Omental fat pad (tissue), 4 donors: ENCODE results near the gene CACNG6. TPM values are rescaled to one million over a fixed set of nuclear protein-coding genes. Genes with fewer than 3 reads are reported as not detected.
"Not testable (repeated sequence)": the region's sequence is repeated elsewhere in the genome, so short reads cannot be mapped to it uniquely, and the experiment has no call there.

Experiments used
- ATAC-seq: fragments of 150-250 bp; one replicate; pipeline ENCODE4 v1.9.1; 2016; ENCODE audit warnings: mild to moderate bottlenecking, moderate library complexity; ENCODE audit not compliant: low FRiP score
- DNase-seq: peaks from one replicate; pipeline ENCODE4 v3.0.0-alpha.2; 2019; ENCODE audit warnings: low spot score
- total RNA-seq, 4 donors: library from RNA; depleted of rRNA; stranded (reverse); fragments of >200 nt; gene quantifications; one replicate each; pipeline ENCODE4 v1.1.0, GENCODE V29; 2016
- TF ChIP-seq, protein P1 (sequence below), 3 donors: fragments of 450-650 bp; IDR thresholded peaks; one replicate each; pipeline ENCODE4 v1.5.1; 2016 to 2017; ENCODE audit warnings: antibody characterized with exemption in 3 of 3, mild to moderate bottlenecking in 3 of 3, moderate library complexity in 2 of 3

CACNG6 gene
- total RNA-seq, 4 donors from 2014 or later = not detected

DNA sequence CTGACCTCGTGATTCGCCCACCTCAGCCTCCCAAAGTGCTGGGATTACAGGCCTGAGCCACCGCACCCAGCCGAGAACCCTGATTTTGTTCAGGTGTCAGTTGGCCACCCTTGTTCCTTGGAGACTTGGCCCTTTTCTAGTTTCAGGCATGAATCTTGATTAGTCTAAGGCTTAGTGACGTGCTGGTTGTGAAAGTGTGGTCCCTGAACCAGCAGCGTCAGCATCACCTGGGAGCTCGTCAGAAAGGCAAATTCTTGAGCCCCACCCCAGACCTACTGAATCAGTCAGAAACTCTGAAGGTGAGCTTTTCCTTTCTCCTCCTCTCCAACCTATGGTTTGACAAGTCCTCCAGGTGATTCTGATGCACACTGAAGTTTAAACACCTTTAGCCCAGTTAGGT lies 35.2 kb downstream of the CACNG6 start:
- TF ChIP-seq, protein P1, sequence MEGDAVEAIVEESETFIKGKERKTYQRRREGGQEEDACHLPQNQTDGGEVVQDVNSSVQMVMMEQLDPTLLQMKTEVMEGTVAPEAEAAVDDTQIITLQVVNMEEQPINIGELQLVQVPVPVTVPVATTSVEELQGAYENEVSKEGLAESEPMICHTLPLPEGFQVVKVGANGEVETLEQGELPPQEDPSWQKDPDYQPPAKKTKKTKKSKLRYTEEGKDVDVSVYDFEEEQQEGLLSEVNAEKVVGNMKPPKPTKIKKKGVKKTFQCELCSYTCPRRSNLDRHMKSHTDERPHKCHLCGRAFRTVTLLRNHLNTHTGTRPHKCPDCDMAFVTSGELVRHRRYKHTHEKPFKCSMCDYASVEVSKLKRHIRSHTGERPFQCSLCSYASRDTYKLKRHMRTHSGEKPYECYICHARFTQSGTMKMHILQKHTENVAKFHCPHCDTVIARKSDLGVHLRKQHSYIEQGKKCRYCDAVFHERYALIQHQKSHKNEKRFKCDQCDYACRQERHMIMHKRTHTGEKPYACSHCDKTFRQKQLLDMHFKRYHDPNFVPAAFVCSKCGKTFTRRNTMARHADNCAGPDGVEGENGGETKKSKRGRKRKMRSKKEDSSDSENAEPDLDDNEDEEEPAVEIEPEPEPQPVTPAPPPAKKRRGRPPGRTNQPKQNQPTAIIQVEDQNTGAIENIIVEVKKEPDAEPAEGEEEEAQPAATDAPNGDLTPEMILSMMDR (IDR thresholded peaks at IDR 0.05) = no peak
- DNase-seq (no peak), ATAC-seq (no peak)

DNA sequence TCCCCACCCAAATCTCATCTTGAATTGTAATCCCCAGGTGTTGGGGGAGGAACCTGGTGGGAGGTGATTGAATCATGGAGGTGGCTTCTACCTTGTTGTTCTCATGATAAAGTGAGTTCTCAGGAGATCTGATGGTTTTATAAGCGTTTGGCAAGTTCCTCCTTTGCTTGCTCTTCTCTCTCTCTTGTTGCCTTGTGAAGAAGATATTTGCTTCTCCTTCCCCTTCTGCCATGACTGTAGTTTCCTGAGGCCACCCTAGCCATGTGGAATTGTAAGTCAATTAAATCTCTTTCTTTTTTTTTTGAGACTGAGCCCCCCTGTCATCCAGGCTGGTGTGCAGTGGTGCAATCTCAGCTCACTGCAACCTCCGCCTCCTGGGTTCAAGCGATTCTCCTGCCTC lies 37.9 kb downstream of the CACNG6 start:
- no peak for DNase-seq
- TF ChIP-seq, protein P1 (IDR thresholded peaks at IDR 0.05) = no peak
- no peak for ATAC-seq

DNA sequence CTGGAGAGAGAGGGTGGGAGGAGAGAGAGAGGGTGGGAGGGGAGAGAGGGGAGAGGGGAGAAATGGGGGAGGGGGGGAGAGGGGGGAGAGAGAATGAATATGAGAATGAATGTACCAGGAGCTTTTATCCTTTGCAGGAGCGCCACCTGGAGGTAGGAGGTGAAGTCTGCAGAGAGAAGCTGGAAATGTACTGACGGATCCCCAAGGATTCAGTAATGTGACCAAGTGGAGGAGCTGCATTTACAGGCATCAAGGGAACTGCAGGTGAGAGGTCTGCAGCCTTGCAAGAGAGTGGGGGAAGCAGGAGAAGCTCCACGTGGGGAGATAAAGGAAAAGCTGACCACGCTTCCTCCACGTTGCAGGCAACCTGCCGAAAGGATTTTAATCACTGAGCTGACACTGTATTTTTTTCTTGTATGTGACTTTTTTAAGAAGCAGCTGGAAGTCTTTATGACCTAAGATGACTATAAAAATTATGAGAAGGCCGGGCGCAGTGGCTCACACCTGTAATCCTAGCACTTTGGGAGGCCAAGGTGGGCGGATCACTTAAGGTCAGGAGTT lies 38.6 kb downstream of the CACNG6 start:
- ATAC-seq (no peak), DNase-seq (peak; percentile 30)
- TF ChIP-seq, protein P1 (IDR thresholded peaks at IDR 0.05) = no peak

DNA sequence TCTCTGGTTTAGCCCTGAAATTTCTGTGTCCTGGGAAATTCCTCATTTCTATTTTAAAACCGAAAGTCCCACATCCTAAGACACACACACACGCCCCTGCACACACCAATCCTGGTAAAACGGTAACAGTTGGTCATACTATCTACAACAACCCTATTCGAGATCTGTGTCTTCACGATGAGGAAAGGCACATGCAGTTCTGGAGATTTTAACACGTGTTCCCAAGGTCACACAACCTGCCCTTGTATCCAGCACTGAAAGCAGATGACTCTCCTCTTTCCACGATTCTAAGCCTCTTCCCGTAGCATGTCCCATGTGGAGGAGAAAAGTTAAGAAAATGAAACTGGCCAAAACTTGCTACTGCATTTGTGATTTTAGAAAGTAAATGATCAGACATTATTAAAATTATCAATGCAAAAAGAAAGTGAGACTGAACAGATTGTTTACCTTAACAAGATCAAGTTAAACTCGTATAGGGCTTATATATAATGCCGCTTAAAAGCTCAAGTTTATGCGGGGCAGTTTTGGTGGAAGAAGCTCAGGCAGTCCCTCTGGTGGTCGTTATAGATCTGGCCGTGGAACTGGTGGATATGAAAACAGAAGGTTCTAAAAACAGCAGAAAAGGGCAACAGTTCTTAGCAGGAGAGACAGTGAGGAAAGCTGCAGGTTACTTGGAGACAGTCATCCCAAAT lies 39.6 kb downstream of the CACNG6 start:
- TF ChIP-seq, protein P1 (IDR thresholded peaks at IDR 0.05) = no peak
- DNase-seq (no peak), ATAC-seq (no peak)

DNA sequence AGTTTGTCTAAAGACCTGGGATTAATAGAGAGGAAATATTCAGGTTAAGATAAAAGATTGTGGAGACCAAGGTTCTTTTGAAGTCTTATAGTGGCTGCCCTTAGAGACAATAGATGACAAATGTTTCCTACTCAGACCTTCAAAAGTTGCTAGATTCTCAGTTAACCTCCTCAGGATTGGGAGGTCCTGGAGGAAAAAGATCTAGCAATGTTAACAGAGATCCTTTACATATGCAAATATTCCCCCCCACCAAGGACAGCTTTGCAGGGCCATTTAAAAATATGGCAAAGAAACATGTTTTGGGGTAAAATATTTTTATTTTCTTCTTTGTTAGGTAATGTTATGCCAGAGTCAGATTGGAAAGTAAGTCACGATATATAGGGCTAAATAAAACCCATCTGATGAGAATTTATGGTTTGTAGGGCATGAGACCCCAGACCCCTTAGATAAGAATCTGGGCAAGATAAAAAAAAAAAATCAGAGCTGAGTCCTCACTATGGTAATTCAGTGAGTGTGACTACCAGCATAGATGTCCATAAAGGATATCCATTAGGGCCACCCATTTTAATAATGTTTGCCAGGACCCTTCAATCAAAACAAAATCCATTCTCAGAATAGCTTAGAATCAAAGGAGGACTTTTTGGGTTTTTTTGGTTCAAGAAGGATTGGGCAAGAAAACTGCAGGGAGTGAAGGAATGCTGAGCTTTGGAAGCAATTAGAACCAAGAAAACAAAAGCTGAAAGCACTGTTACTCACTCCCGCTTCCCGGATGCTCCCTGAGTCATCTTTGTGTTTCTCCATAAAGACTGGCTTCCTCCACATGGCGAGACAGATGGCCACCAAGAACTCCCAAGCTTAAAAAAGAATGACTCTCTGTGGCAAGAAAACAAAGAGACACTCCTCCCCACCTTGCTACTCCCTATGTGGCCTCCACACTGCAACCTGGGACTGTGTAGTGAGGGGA lies 44.1 kb downstream of the CACNG6 start:
- TF ChIP-seq, protein P1 (IDR thresholded peaks at IDR 0.05) = no peak
- DNase-seq = no peak
- no peak for ATAC-seq

DNA sequence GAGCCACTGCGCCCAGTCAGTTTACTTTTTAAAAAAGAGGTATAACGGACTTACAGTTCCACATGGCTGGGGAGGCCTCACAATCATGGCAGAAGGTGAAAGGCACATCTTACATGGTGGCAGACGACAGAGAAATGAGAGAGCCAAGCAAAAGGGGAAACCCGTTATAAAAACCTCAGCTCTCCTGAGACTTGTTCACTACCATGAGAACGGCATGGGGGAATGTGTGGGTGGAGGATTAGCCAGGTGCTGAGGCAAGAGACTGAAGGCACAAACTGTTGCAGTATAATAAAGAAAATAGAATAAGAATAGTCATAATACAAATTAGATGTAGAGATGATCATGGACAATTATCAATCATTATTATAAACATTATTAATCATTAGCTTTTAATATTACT lies 45.1 kb downstream of the CACNG6 start:
- DNase-seq, ATAC-seq: not testable (repeated sequence)

DNA sequence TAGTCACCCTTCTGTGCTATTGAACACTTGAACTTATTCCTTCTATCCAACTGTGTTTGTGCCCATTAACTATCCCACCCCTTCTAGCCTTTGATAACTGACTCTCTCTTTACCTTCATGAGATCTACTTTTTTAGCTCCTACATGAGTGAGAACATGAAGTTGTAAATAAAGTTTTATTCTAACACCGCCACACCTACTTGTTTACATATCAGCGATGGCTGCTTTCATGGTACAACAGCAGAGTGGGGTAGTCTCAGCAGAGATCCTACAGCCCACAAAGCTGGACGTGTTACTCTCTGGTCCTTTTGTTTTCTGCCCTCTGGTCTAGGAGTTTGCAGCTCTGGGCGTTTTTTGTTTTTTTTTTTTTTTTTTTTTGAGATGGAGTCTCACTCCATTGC lies 48.6 kb downstream of the CACNG6 start:
- TF ChIP-seq, protein P1 (IDR thresholded peaks at IDR 0.05) = no peak
- DNase-seq (no peak), ATAC-seq (no peak)
